Heart right ventricle (tissue), 16 donors: ENCODE results near the gene CST7. TPM values are rescaled to one million over a fixed set of nuclear protein-coding genes. Genes with fewer than 3 reads are reported as not detected.

ENCODE experiments used
- ATAC-seq, 8 donors: fragments of 200-7000 bp; cut with Tn5 transposase; one replicate each; pipeline ENCODE4 v1.9.1; 2020; ENCODE audit warnings: mild to moderate bottlenecking in 8 of 8, moderate library complexity in 8 of 8, moderate number of reproducible peaks in 1 of 8
- DNase-seq, 2 donors: peaks; one replicate each; pipeline ENCODE4 v3.0.0-alpha.2; 2020
- H3K27ac ChIP-seq, 10 donors: fragments of 200-600 bp; sonication (generic) in 2 of 10; one replicate each; pipeline versions ENCODE4 v1.5.0 to v1.8.0; 2020 to 2022; ENCODE audit warnings: mild to moderate bottlenecking in 3 of 10
- H3K27me3 ChIP-seq, 7 donors: fragments of 200-600 bp; one replicate each; pipeline ENCODE4 v1.8.0; 2021 to 2022; ENCODE audit warnings: mild to moderate bottlenecking in 2 of 7
- H3K36me3 ChIP-seq, 9 donors: fragments of 200-600 bp; sonication (generic) in 1 of 9; one replicate each; pipeline versions ENCODE4 v1.5.0 to v1.8.0; 2020 to 2022; ENCODE audit warnings: mild to moderate bottlenecking in 2 of 9
- H3K4me1 ChIP-seq, 9 donors: fragments of 200-600 bp; sonication (generic) in 1 of 9; one replicate each; pipeline versions ENCODE4 v1.5.0 to v1.8.0; 2020 to 2022; ENCODE audit warnings: mild to moderate bottlenecking in 4 of 9
- H3K4me3 ChIP-seq, 10 donors: fragments of 200-600 bp; sonication (generic) in 2 of 10; one replicate each; pipeline versions ENCODE4 v1.5.0 to v1.8.0; 2020 to 2022; ENCODE audit warnings: mild to moderate bottlenecking in 7 of 10, moderate library complexity in 2 of 10
- H3K9me3 ChIP-seq, 11 donors: fragments of 200-600 bp in 10 of 11; sonication (generic) in 2 of 11; one replicate each; pipeline versions ENCODE4 v1.5.0 to v1.8.0; 2013 to 2022; ENCODE audit warnings: mild to moderate bottlenecking in 2 of 11, control low read depth in 1 of 11, moderate library complexity in 1 of 11
- WGBS, 2 donors: extraction: QIAGEN DNeasy Blood & Tissue Kit; methylation state at CpG; one replicate each; pipeline ENCODE4 v1.1.7; 2013; ENCODE audit warnings: inconsistent platforms in 1 of 2; 5-methylcytosine and 5-hydroxymethylcytosine counted together
- intact Hi-C, 10 donors: fragments of 100-400 bp; cut with DNase I; formaldehyde crosslinking; loops; one replicate each; pipeline versions ENCODE4 v1.11.1 to v1.14.2; 2022
- polyA plus RNA-seq, 2 donors: library from polyadenylated mRNA; stranded (reverse); fragments of 200-250 nt; gene quantifications; one replicate each; pipeline ENCODE4 v1.2.3, GENCODE V29; 2013
- total RNA-seq, 10 donors: library from RNA; stranded (reverse); fragmentation: NEBNext Ultra II Directional in 3 of 10; extraction: Animal tissue kit (Norgen Biotek cat#: 25700) in 3 of 10; gene quantifications; one replicate each; pipeline versions ENCODE4 v1.2.1 to v1.2.4, GENCODE V29; 2021 to 2023
- TF ChIP-seq, protein P1 (sequence below), 9 donors: fragments of 200-600 bp; sonication (generic) in 2 of 9; IDR thresholded peaks; one replicate each; pipeline versions ENCODE4 v1.5.0 to v1.8.0; 2021 to 2022; ENCODE audit warnings: antibody characterized with exemption in 9 of 9, mild to moderate bottlenecking in 5 of 9, moderate library complexity in 1 of 9
- donor health status: Arrhythmogenic right ventricular cardiomyopathy.
- donor health status: ischemic (EF 13 %, LVEDD 7.1; RV severe dilation, severe dysfunction).
- donor health status: healthy with polysubstance abuse.
- donor health status: DM: no; HTN: yes; CAD: no.
- donor health status: DM: no; HTN: no; CAD: no.
- donor health status: ischemic (EF 25% LVEDD 6.9; RV normal size, moderate dysfunction).
- donor health status: ischemic (EF 25% LVEDD 5.7; RV mildly dilated, moderate dysfunction).
- donor health status: healthy.
- donor health status: DM: yes; HTN: yes; CAD: no.
- donor health status: Ischemic cardiomyopathy.
- donor health status: ischemic (EF 35%, LVEDD 5.7; RV mildly dilated, moderate dysfunction).
- donor health status: nonischemic (EF 11% LVEDD 7.7; RV severe dilation, severe dysfunction).
- donor health status: DM: yes; HTN: yes; CAD: no.
- donor health status: PGD.
- donor health status: ischemic (EF 29% LVEDD 5.4; RV normal size, mild dysfunction).
- donor health status: nonischemic (EF 23%, LVEDD 6.1; RV moderate dilation, normal function).

CST7 gene
- total and polyA plus RNA-seq, 12 donors: 0.28 to 10.0 (median 1.1) TPM; not detected in 2

DNA sequence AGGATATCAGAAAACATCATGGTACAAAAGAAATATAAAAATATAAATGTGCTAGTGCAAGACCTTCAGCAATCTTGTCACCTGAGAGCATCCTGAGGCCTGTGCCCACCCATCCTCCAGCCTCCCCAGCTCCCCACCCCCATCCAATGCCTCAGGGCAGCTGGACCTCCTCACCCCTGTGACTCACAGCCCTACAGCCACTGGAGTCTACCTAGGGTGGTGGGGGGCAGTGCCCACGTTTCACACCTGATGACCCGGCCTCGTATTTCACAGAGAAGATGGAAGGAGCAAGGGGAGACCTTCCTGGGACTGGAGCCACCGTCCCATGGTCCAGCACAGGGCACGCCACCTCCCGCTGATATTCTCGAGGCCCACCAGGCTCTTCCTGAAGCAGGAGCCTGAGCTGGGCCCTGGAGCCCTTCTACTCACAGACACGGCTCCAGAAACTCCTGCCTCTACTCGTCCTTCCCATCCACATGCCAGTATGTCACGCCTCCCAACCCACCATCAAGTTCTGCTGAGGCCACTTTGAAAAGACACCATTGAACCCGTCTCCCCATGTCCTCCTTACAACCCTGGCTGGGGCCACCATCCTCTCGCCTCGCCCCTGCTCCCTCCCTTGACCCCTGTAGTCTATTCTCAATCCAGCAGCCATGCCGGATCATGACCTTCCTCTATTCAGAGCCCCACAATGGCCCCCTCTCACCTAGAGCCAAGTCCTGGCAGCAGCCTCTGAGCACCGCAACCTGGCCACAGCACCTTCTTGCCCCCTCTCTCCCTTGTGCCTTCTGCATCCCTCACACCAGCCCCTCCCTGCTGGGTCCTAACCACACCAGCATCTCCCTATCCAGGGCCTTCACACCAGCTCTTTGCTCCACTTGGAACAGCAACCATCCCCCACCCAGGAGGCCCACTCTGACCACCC lies 30.2 kb downstream of the CST7 start:
- H3K9me3 ChIP-seq: peaks cover 0 to 20% (median 0%) of the 10 kb centered on the region in 11 donors
- intact Hi-C loops: no loop called here
- peak overlapping the region in 1 of 10 donors; percentile 80 for H3K27ac ChIP-seq
- TF ChIP-seq, protein P1, sequence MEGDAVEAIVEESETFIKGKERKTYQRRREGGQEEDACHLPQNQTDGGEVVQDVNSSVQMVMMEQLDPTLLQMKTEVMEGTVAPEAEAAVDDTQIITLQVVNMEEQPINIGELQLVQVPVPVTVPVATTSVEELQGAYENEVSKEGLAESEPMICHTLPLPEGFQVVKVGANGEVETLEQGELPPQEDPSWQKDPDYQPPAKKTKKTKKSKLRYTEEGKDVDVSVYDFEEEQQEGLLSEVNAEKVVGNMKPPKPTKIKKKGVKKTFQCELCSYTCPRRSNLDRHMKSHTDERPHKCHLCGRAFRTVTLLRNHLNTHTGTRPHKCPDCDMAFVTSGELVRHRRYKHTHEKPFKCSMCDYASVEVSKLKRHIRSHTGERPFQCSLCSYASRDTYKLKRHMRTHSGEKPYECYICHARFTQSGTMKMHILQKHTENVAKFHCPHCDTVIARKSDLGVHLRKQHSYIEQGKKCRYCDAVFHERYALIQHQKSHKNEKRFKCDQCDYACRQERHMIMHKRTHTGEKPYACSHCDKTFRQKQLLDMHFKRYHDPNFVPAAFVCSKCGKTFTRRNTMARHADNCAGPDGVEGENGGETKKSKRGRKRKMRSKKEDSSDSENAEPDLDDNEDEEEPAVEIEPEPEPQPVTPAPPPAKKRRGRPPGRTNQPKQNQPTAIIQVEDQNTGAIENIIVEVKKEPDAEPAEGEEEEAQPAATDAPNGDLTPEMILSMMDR (IDR thresholded peaks at IDR 0.05): no peak
- DNase-seq (no peak), ATAC-seq (peak in 1 of 8 donors; percentile 8)
- WGBS, 2 donors: 96 to 98% methylated on average over 15 of the region's 15 CpGs
- H3K36me3 ChIP-seq: peaks cover 0 to 80% (median 10%) of the 10 kb centered on the region in 9 donors
- H3K4me1 ChIP-seq: peaks cover 0 to 48% (median 3%) of the 10 kb centered on the region in 9 donors
- H3K4me3 ChIP-seq: no peak overlapping the region
- no peaks in the 10 kb centered on the region for H3K27me3 ChIP-seq

DNA sequence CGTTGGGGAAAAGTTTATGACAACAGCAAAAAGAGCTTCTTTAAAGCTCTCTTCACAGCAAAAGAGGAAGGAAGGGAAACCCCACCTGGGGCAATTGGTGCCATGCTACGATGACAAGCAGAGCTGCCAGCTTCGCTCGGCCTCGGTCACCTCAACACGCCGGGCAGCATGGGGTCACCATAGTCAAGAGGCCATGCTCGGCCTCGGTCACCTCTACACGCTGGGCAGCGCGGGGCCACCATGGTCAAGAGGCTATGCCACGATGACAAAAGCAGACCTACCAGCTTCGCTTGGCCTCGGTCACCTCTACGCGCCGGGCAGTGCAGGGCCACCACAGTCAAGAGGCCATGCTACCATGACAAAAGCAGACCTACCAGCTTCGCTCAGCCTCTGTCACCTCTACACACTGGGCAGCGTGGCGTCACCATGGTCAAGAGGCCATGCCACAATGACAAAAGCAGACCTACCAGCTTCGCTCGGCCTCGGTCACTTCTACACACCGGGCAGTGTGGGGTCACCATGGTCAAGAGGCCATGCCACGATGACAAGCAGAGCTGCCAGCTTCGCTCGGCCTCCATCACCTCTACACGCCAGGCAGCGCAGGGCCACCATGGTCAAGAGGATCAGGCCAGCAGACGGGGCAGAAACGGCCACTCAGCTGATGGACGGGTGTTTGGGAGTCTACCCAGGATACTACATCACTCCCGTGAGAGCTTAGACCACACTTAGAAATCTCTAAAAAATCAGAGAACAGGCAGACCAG lies 31.4 kb downstream of the CST7 start:
- intact Hi-C loops: no loop called here
- peaks cover 0 to 13% (median 0%) of the 10 kb centered on the region in 11 donors for H3K9me3 ChIP-seq
- H3K36me3 ChIP-seq: peaks cover 0 to 76% (median 10%) of the 10 kb centered on the region in 9 donors
- DNase-seq (no peak), ATAC-seq (peak in 3 of 8 donors; percentile 9 to 42 (median 14))
- no peaks in the 10 kb centered on the region for H3K27me3 ChIP-seq
- TF ChIP-seq, protein P1 (IDR thresholded peaks at IDR 0.05): no peak
- H3K27ac ChIP-seq: peak overlapping the region in 1 of 10 donors; percentile 80
- WGBS, 2 donors: 96 to 97% methylated on average over 34 of the region's 34 CpGs
- H3K4me3 ChIP-seq: no peak overlapping the region
- peaks cover 0 to 58% (median 8%) of the 10 kb centered on the region in 9 donors for H3K4me1 ChIP-seq

DNA sequence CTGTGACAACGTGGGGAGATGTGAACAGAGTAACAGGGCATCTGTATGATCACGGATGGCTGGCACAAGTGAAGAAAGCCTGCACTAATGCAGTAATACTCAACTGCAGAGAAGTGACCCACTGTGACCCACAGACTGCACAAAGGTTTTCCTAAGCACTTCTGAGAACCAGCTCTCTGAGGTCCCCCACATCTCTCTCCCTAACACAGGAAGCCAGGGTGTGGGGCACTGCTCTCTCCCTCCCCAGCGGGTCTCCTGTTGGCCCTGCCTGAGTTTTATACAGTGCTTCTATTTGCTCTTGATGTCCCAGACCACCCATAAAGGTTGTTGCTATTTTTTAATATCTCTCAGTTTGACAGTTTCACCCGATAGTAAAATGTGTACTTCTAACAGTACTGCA lies 32.2 kb downstream of the CST7 start:
- ATAC-seq (no peak), DNase-seq (no peak)
- no peak overlapping the region for H3K4me3 ChIP-seq
- peak overlapping the region in 1 of 10 donors; percentile 80 for H3K27ac ChIP-seq
- intact Hi-C loops: no loop called here
- TF ChIP-seq, protein P1 (IDR thresholded peaks at IDR 0.05): no peak
- WGBS, 2 donors: 88% methylated on average over 4 of the region's 4 CpGs
- H3K4me1 ChIP-seq: peaks cover 0 to 66% (median 16%) of the 10 kb centered on the region in 9 donors
- peaks cover 0 to 9% (median 0%) of the 10 kb centered on the region in 11 donors for H3K9me3 ChIP-seq
- H3K27me3 ChIP-seq: no peaks in the 10 kb centered on the region
- H3K36me3 ChIP-seq: peaks cover 0 to 68% (median 10%) of the 10 kb centered on the region in 9 donors

DNA sequence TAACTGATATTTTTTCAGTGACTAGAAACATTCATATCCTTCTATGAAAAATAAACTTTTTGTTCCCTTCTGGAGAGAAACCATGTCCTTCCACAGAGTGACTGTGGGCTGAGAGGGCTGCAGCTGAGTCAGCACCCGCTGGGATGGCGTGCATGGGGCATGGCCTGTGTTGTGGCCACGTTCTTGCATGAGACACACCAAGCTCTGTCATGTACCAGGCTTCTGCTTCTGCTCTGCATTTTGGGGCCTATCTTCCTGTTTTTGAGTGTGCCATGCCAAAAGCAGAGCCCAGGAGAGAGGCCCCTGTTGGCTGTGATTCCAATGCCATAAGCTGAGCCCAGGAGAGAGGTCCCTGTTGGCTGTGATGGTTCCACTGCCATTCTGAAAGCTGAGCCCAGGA lies 32.7 kb downstream of the CST7 start:
- Histone ChIP-seq H3K4me1 (peaks cover 0 to 71% (median 16%) of the 10 kb centered on the region in 9 donors), H3K9me3 (peaks cover 0 to 4% (median 0%) of the 10 kb centered on the region in 11 donors), H3K27me3 (no peaks in the 10 kb centered on the region), H3K4me3 (no peak overlapping the region), H3K36me3 (peaks cover 0 to 63% (median 10%) of the 10 kb centered on the region in 9 donors), H3K27ac (peak overlapping the region in 1 of 10 donors; percentile 80)
- WGBS, 2 donors: 88 to 89% methylated on average over 3 of the region's 3 CpGs
- intact Hi-C loops: no loop called here
- peak in 1 of 2 donors; percentile 48 for DNase-seq
- peak in 4 of 8 donors; percentile 40 to 64 (median 58) for ATAC-seq
- TF ChIP-seq, protein P1 (IDR thresholded peaks at IDR 0.05): no peak
